ENCODE measurements around the gene DAPK1. TPM values are rescaled to one million over a fixed set of nuclear protein-coding genes. Genes with fewer than 3 reads are reported as not detected.

DAPK1 gene
- total RNA-seq, 1 experiment from 2014 or later, result 19.7 TPM

DNA sequence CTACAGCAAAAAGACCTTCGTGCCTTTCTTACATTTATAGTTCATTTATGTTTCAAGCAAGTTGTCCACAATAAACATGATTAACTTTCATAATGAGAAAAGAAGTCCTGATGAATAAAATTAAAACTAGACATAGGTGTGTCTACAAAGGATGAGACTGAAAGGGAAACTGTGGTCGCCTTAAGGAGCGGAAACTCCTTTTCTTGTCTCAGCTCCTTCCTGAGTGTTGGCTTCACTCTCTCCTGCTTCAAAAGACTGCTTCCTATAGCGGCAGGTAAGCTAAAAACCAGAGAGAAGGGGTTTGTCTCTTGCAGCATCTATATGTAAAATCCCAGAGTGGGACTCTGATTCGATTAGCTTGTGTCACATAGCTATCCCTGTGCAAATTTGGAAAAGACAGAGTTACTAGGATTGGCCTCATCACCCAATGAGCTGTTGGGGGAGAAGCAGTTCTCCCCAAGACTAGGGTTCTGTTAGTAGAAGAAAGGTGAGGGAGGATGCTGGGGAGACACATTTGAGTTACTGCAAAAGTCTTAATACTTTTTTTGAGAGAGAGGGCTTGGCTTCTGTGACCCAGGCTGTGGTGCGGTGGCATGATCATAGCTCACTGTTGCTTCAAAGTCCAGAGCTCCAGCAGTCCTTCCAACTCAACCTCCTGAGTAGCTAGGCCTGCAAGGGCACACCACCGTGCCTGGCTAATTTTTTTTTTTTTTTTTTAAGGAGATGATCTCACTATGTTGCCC is 211.5 kb downstream of the DAPK1 start:
- CTCF ChIA-PET, result interaction anchor here (0.6 to 1.2 kb wide), 3 partner anchors 17 to 103 kb away, joined by 3 to 4 read pairs (median 3); partner anchors contain the start of gene CTSL
- Mint-ChIP-seq H3K27ac (ENCODE audit: low read depth, unreplicated experiment) (no peak overlapping the region), H3K9me3 (ENCODE audit: unreplicated experiment) (no peaks in the 10 kb centered on the region), H3K36me3 (ENCODE audit: insufficient read depth, unreplicated experiment) (peaks cover 51% of the 10 kb centered on the region), H3K4me1 (ENCODE audit: insufficient read depth, unreplicated experiment) (peaks cover 13% of the 10 kb centered on the region), H3K27me3 (ENCODE audit: insufficient read depth, unreplicated experiment) (no peaks in the 10 kb centered on the region), H3K4me3 (ENCODE audit: unreplicated experiment) (no peak overlapping the region)
- TF ChIP-seq, protein P1, sequence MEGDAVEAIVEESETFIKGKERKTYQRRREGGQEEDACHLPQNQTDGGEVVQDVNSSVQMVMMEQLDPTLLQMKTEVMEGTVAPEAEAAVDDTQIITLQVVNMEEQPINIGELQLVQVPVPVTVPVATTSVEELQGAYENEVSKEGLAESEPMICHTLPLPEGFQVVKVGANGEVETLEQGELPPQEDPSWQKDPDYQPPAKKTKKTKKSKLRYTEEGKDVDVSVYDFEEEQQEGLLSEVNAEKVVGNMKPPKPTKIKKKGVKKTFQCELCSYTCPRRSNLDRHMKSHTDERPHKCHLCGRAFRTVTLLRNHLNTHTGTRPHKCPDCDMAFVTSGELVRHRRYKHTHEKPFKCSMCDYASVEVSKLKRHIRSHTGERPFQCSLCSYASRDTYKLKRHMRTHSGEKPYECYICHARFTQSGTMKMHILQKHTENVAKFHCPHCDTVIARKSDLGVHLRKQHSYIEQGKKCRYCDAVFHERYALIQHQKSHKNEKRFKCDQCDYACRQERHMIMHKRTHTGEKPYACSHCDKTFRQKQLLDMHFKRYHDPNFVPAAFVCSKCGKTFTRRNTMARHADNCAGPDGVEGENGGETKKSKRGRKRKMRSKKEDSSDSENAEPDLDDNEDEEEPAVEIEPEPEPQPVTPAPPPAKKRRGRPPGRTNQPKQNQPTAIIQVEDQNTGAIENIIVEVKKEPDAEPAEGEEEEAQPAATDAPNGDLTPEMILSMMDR (IDR thresholded peaks at IDR 0.05; ENCODE audit: unreplicated experiment), result no peak
- no peak for DNase-seq (ENCODE audit: unreplicated experiment)
- no TSS peak for BruUV-seq (replicated peaks)
- intact Hi-C loops (cut with micrococcal nuclease), result no loop called here
- POLR2A ChIA-PET, result interaction anchor here (1.7 kb wide), 1 partner anchor 17 kb away, joined by 6 read pairs; the partner anchor contains the start of gene CTSL

DNA sequence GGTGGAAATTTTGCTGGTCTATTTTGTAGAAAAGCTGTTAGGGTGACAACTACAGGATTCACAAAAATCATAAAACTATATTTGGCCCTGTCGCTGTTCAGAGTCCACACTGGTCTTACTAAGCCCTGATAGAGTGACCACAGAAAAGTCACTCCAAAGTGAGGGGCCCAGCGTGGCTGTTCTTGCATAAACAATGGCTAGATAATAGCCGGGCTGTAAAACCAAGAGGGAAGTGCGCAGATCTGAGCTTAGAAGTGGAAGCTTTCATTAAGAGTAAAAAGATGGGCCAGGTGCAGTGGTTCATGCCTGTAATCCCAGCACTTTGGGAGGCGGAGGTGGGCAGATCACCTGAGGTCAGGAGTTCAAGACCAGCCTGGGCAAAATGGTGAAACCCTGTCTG is 212.8 kb downstream of the DAPK1 start:
- no TSS peak for BruUV-seq (replicated peaks)
- H3K4me1 Mint-ChIP-seq (ENCODE audit: insufficient read depth, unreplicated experiment), result peaks cover 17% of the 10 kb centered on the region
- H3K4me3 Mint-ChIP-seq (ENCODE audit: unreplicated experiment), result no peak overlapping the region
- TF ChIP-seq, protein P1 (IDR thresholded peaks at IDR 0.05; ENCODE audit: unreplicated experiment), result no peak
- no peak for DNase-seq (ENCODE audit: unreplicated experiment)
- H3K9me3 Mint-ChIP-seq (ENCODE audit: unreplicated experiment), result no peaks in the 10 kb centered on the region
- CTCF ChIA-PET, result interaction anchor here (1.8 kb wide), 1 partner anchor 15 kb away, joined by 4 read pairs; no protein-coding TSS in a partner anchor
- no peak overlapping the region for H3K27ac Mint-ChIP-seq (ENCODE audit: low read depth, unreplicated experiment)
- intact Hi-C loops (cut with micrococcal nuclease), result no loop called here
- H3K27me3 Mint-ChIP-seq (ENCODE audit: insufficient read depth, unreplicated experiment), result no peaks in the 10 kb centered on the region
- H3K36me3 Mint-ChIP-seq (ENCODE audit: insufficient read depth, unreplicated experiment), result peaks cover 40% of the 10 kb centered on the region
- POLR2A ChIA-PET, result no interaction called here

DNA sequence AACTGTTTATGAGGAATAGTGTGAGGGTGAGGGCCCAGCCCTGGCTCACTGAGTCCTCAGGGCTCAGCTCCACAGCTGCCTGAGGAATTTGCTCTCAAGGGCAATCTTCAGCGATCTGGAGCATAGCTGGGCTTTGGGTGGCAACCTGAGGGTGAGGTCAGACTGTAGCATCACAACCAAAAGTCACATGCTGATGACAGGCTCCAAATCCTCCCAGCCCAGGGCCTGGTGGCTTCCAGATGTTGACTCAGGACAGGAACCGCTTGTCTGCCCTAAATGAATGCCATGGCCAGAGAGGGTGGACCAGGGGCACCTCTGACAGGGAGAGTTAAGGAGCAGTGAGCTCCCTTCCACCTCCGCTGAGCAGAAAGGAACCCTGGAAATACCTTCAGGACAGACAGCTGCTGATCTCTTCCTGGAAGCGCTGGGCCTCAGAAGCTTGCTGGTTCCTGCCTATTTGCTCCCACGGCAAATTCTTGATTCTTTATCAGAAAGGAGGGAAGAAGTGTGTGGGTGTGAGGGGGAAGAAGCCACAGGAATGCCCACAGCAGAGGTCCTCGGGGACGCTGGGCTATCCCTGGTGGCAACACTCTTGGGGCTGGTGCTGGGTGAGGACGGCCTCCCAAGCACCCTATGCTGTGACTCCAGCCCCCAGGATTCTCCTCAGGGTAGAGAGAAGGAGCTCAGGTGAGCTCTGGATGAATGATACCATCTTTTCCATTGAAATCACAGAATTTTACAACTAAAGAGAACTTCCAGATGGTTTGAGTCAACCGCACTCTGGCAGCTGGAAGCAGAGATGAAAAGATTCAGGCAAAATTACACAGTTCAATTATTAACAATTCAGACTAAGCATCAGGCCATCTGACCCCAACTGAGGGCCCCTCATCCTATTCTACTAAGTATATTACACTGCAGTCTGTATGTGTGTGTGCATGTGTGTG is 214.5 kb downstream of the DAPK1 start:
- no TSS peak for BruUV-seq (replicated peaks)
- intact Hi-C loops (cut with micrococcal nuclease), result no loop called here
- POLR2A ChIA-PET, result interaction anchor here (1.1 to 1.3 kb wide), 2 partner anchors 13 kb away, joined by 3 read pairs; no protein-coding TSS in a partner anchor
- no peaks in the 10 kb centered on the region for H3K27me3 Mint-ChIP-seq (ENCODE audit: insufficient read depth, unreplicated experiment)
- H3K4me1 Mint-ChIP-seq (ENCODE audit: insufficient read depth, unreplicated experiment), result peaks cover 17% of the 10 kb centered on the region
- no peak for DNase-seq (ENCODE audit: unreplicated experiment)
- peak overlapping the region; percentile 85 for H3K27ac Mint-ChIP-seq (ENCODE audit: low read depth, unreplicated experiment)
- no peak overlapping the region for H3K4me3 Mint-ChIP-seq (ENCODE audit: unreplicated experiment)
- no peaks in the 10 kb centered on the region for H3K9me3 Mint-ChIP-seq (ENCODE audit: unreplicated experiment)
- peaks cover 28% of the 10 kb centered on the region for H3K36me3 Mint-ChIP-seq (ENCODE audit: insufficient read depth, unreplicated experiment)
- TF ChIP-seq, protein P1 (IDR thresholded peaks at IDR 0.05; ENCODE audit: unreplicated experiment), result no peak
- CTCF ChIA-PET, result interaction anchor here (0.7 to 1.8 kb wide), 3 partner anchors 17 to 102 kb away, joined by 3 to 11 read pairs (median 4); no protein-coding TSS in a partner anchor

DNA sequence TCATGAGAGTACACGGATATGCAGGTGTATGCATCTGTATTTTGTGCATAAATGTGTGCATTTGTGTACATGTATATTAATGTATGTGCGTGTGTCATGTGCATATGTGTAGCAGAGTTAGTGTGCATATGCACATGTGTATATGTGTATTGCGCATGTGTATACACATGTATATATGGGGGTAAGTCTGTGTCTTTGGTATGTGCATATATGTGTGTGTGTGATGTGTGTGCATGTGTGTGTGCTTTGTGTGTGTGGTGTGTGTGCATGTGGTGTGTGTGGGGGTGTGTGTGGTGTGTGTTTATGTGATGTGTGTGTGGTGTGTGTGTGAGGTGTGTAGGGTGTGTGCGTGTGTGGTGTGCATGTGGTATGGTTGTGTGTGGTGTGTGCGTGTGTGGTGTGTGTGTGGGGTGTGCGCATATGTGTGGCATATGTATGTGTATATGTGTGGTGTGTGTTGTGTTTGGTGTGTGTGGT is 215.2 kb downstream of the DAPK1 start:
- intact Hi-C loops (cut with micrococcal nuclease), result loop anchor here (1.0 kb wide), 1 partner anchor 80 kb away; no protein-coding TSS in a partner anchor
- Mint-ChIP-seq H3K36me3 (ENCODE audit: insufficient read depth, unreplicated experiment) (peaks cover 21% of the 10 kb centered on the region), H3K4me3 (ENCODE audit: unreplicated experiment) (peak overlapping the region; percentile 71), H3K27ac (ENCODE audit: low read depth, unreplicated experiment) (peak overlapping the region; percentile 85), H3K4me1 (ENCODE audit: insufficient read depth, unreplicated experiment) (peaks cover 17% of the 10 kb centered on the region), H3K27me3 (ENCODE audit: insufficient read depth, unreplicated experiment) (no peaks in the 10 kb centered on the region), H3K9me3 (ENCODE audit: unreplicated experiment) (no peaks in the 10 kb centered on the region)
- POLR2A ChIA-PET, result no interaction called here
- no peak for DNase-seq (ENCODE audit: unreplicated experiment)
- CTCF ChIA-PET, result no interaction called here
- TF ChIP-seq, protein P1 (IDR thresholded peaks at IDR 0.05; ENCODE audit: unreplicated experiment), result no peak
- no TSS peak for BruUV-seq (replicated peaks)

All from MCF 10A (cell line).